GM23338 (cell line): ENCODE data around the gene GCH1.

Experiments used
- CREB1 ChIP-seq: fragments of 250-450 bp; sonication (Bioruptor Pico); IDR thresholded peaks from 2 replicates; pipeline ENCODE4 v1.5.0; 2020; ENCODE audit warnings: low read depth, mild to moderate bottlenecking, moderate library complexity
- CTCF ChIP-seq, 2 experiments: fragments of 200-600 bp in 1 of 2; sonication (generic) in 1 of 2; conservative IDR thresholded peaks; 2 replicates each; pipeline versions ENCODE4 v1.5.1 to v1.6.1; 2016 to 2017; ENCODE audit warnings: antibody characterized with exemption in 2 of 2, low read depth in 2 of 2, mild to moderate bottlenecking in 2 of 2, moderate library complexity in 1 of 2
- ETS1 ChIP-seq: IDR thresholded peaks from 2 replicates; pipeline ENCODE4 v1.6.1; 2016; ENCODE audit warnings: antibody characterized with exemption
- EZH2 ChIP-seq: fragments of 200-600 bp; sonication (generic); IDR thresholded peaks from one replicate; pipeline ENCODE4 v1.8.0; 2017; ENCODE audit warnings: antibody characterized with exemption, mild to moderate bottlenecking, low read depth; ENCODE audit not compliant: unreplicated experiment
- EZH2phosphoT487 ChIP-seq: fragments of 200-600 bp; sonication (generic); IDR thresholded peaks from one replicate; pipeline ENCODE4 v1.8.1; 2018; ENCODE audit warnings: antibody characterized with exemption; ENCODE audit not compliant: unreplicated experiment
- JUNB ChIP-seq: IDR thresholded peaks from one replicate; pipeline ENCODE4 v1.6.1; 2016; ENCODE audit warnings: antibody characterized with exemption; ENCODE audit not compliant: unreplicated experiment
- NANOG ChIP-seq: IDR thresholded peaks from 2 replicates; pipeline ENCODE4 v1.6.1; 2016; ENCODE audit warnings: antibody characterized with exemption, borderline replicate concordance
- POLR2AphosphoS5 ChIP-seq: IDR thresholded peaks from 2 replicates; pipeline ENCODE4 v1.6.1; 2016; ENCODE audit warnings: antibody characterized with exemption, low read depth
- REST ChIP-seq: IDR thresholded peaks from one replicate; pipeline ENCODE4 v1.6.1; 2018; ENCODE audit warnings: antibody characterized with exemption; ENCODE audit not compliant: unreplicated experiment
- ZNF114 ChIP-seq: fragments of 250-450 bp; sonication (Bioruptor Pico); IDR thresholded peaks from 2 replicates; pipeline ENCODE4 v1.5.0; 2020; ENCODE audit warnings: mild to moderate bottlenecking, moderate library complexity
- ZNF331 ChIP-seq: fragments of 250-450 bp; sonication (Bioruptor Pico); IDR thresholded peaks from 2 replicates; pipeline ENCODE4 v1.5.0; 2020; ENCODE audit warnings: low read depth, mild to moderate bottlenecking, moderate library complexity
- ZNF462 ChIP-seq: fragments of 250-450 bp; sonication (Bioruptor Pico); IDR thresholded peaks from 2 replicates; pipeline ENCODE4 v1.5.0; 2020; ENCODE audit warnings: mild to moderate bottlenecking, moderate library complexity

GRCh38 chr14:54829486-54830224, 73.0 kb downstream of the GCH1 start:
- TF ChIP-seq CTCF (conservative IDR thresholded peaks at IDR 0.05; ENCODE audit: low read depth in 2 of 2): no peak
- TF ChIP-seq NANOG: no peak
- TF ChIP-seq POLR2AphosphoS5: no peak
- no peak for TF ChIP-seq EZH2phosphoT487
- no peak for TF ChIP-seq CREB1
- TF ChIP-seq EZH2: no peak
- TF ChIP-seq ZNF462 (CRISPR knock-in tag): no peak
- no peak for TF ChIP-seq REST
- no peak for TF ChIP-seq ETS1
- TF ChIP-seq ZNF331 (CRISPR knock-in tag): no peak
- no peak for TF ChIP-seq ZNF114 (CRISPR knock-in tag)
- no peak for TF ChIP-seq JUNB
